Mammary epithelial cell (primary cell): ENCODE measurements around the gene ADAMTS18.

ENCODE experiments used
- CTCF ChIP-seq, 2 donors: IDR thresholded peaks in 1 of 2; conservative IDR thresholded peaks in 1 of 2; 2 replicates each; pipeline ENCODE4 v1.5.1; 2011 to 2012; ENCODE audit warnings: inconsistent platforms in 2 of 2, low read length in 2 of 2, mild to moderate bottlenecking in 2 of 2, control low read depth in 1 of 2, low read depth in 1 of 2; ENCODE audit not compliant: insufficient read depth in 1 of 2; ENCODE audit errors: extremely low read depth in 1 of 2
- EZH2 ChIP-seq: IDR thresholded peaks from 2 replicates; pipeline ENCODE4 v1.6.1; 2012; ENCODE audit warnings: low read length, inconsistent platforms, borderline replicate concordance

GRCh38 chr16:77430787-77431585, 3.8 kb downstream of the ADAMTS18 start:
- TF ChIP-seq CTCF (conservative IDR thresholded peaks at IDR 0.05 in 1 of 2, IDR thresholded peaks at IDR 0.05 in 1 of 2; ENCODE audit: extremely low read depth in 1 of 2, insufficient read depth in 1 of 2, low read depth in 1 of 2, low read length in 2 of 2) (no peak), EZH2 (no peak)
